Cardiac muscle cell (in vitro differentiated cells and primary cell): Measurements from ENCODE around the gene DLK1. TPM values are rescaled to one million over a fixed set of nuclear protein-coding genes. Genes with fewer than 3 reads are reported as not detected.

Experiments
- DNase-seq, 2 donors: peaks; one replicate each; pipeline versions ENCODE4 v3.0.0 to v3.0.0-alpha.2; 2010 to 2017; ENCODE audit warnings: low read depth in 1 of 2, low spot score in 1 of 2
- H3K27ac ChIP-seq: fragments of 200-600 bp; sonication (generic); 2 replicates; pipeline ENCODE4 v1.5.1; 2016
- H3K27me3 ChIP-seq: fragments of 200-600 bp; sonication (generic); 2 replicates; pipeline ENCODE4 v1.6.0; 2016; ENCODE audit warnings: control low read depth
- H3K36me3 ChIP-seq: fragments of 200-600 bp; sonication (generic); 2 replicates; pipeline ENCODE4 v1.5.1; 2016; ENCODE audit warnings: control low read depth
- H3K4me1 ChIP-seq: fragments of 200-600 bp; sonication (generic); 2 replicates; pipeline ENCODE4 v1.8.1; 2017; ENCODE audit warnings: low read depth, mild to moderate bottlenecking, mixed run types
- H3K4me3 ChIP-seq: fragments of 200-600 bp; sonication (generic); 2 replicates; pipeline ENCODE4 v1.5.1; 2016; ENCODE audit warnings: mild to moderate bottlenecking
- H3K9me3 ChIP-seq: fragments of 200-600 bp; sonication (generic); 2 replicates; pipeline ENCODE4 v1.5.1; 2017; ENCODE audit warnings: low read depth, mild to moderate bottlenecking, control low read depth
- CTCF ChIP-seq: IDR thresholded peaks from 2 replicates; pipeline ENCODE4 v1.5.1; 2012; ENCODE audit warnings: low read depth, mild to moderate bottlenecking, low read length
- polyA plus RNA-seq: library from polyadenylated mRNA; unstranded; fragments of >200 nt; fragmentation: Nextera tagmentation; extraction: Ambion mirVana; gene quantifications from 2 replicates; pipeline ENCODE4 v1.2.1, GENCODE V29; 2016
- total RNA-seq: library from RNA; depleted of rRNA; stranded (reverse); fragments of >200 nt; gene quantifications from 2 replicates; pipeline ENCODE4 v1.2.3, GENCODE V29; 2016

DLK1 gene
- total and polyA plus RNA-seq, 2 experiments from 2014 or later: 24.0 to 64.1 TPM

- no peaks in the 10 kb centered on the region for H3K36me3 ChIP-seq
- no peaks in the 10 kb centered on the region for H3K27me3 ChIP-seq
- peak overlapping the region; percentile 65 for H3K27ac ChIP-seq
- TF ChIP-seq CTCF: peak; percentile 27
- H3K4me1 ChIP-seq: peaks cover 19% of the 10 kb centered on the region
- no peaks in the 10 kb centered on the region for H3K9me3 ChIP-seq
- H3K4me3 ChIP-seq: no peak overlapping the region
- peak; percentile 60 to 82 for DNase-seq
Observed at GRCh38 chr14:100679707-100680438, 46.8 kb upstream of the DLK1 start.

- peak in 1 of 2 donors; percentile 33 for DNase-seq
- no peak for TF ChIP-seq CTCF
- H3K9me3 ChIP-seq: no peaks in the 10 kb centered on the region
- no peak overlapping the region for H3K4me3 ChIP-seq
- H3K4me1 ChIP-seq: peaks cover 19% of the 10 kb centered on the region
- no peaks in the 10 kb centered on the region for H3K36me3 ChIP-seq
- H3K27ac ChIP-seq: peak overlapping the region; percentile 65
- no peaks in the 10 kb centered on the region for H3K27me3 ChIP-seq
Observed at GRCh38 chr14:100680439-100681051, 46.1 kb upstream of the DLK1 start.

GRCh38 chr14:100681111-100681510, 45.6 kb upstream of the DLK1 start:
- no peak for TF ChIP-seq CTCF
- Histone ChIP-seq H3K36me3 (no peaks in the 10 kb centered on the region), H3K4me1 (peaks cover 19% of the 10 kb centered on the region), H3K9me3 (no peaks in the 10 kb centered on the region), H3K27me3 (no peaks in the 10 kb centered on the region), H3K4me3 (no peak overlapping the region), H3K27ac (no peak overlapping the region)
- no peak for DNase-seq

GRCh38 chr14:100682749-100683148, 43.9 kb upstream of the DLK1 start:
- Histone ChIP-seq H3K36me3 (no peaks in the 10 kb centered on the region), H3K4me3 (no peak overlapping the region), H3K9me3 (no peaks in the 10 kb centered on the region), H3K27me3 (no peaks in the 10 kb centered on the region), H3K4me1 (peaks cover 12% of the 10 kb centered on the region), H3K27ac (no peak overlapping the region)
- DNase-seq: no peak
- no peak for TF ChIP-seq CTCF

- no peaks in the 10 kb centered on the region for H3K36me3 ChIP-seq
- no peak overlapping the region for H3K4me3 ChIP-seq
- DNase-seq: peak in 1 of 2 donors; percentile 43
- peaks cover 5% of the 10 kb centered on the region for H3K4me1 ChIP-seq
- H3K27me3 ChIP-seq: no peaks in the 10 kb centered on the region
- no peak for TF ChIP-seq CTCF
- no peak overlapping the region for H3K27ac ChIP-seq
- H3K9me3 ChIP-seq: no peaks in the 10 kb centered on the region
Observed at GRCh38 chr14:100683578-100683977, 43.1 kb upstream of the DLK1 start.
